Measurements from ENCODE around the gene BABAM2. TPM values are rescaled to one million over a fixed set of nuclear protein-coding genes. Genes with fewer than 3 reads are reported as not detected.

The BABAM2 gene
- total and polyA plus RNA-seq, 3 experiments from 2014 or later = 59.4 to 66.7 (median 65.6) TPM

GRCh38 chr2:27942612-27943547 lies 52.4 kb downstream of the BABAM2 start:
- H3K4me1 Mint-ChIP-seq = peaks cover 12 to 31% (median 30%) of the 10 kb centered on the region in 3 donors
- H3K36me3 Mint-ChIP-seq = peaks cover 5 to 8% (median 5%) of the 10 kb centered on the region in 3 donors
- no peak for DNase-seq
- H3K4me1 ChIP-seq (ENCODE audit: insufficient read depth, low read length) = no peaks in the 10 kb centered on the region
- H3K27me3 Mint-ChIP-seq = no peaks in the 10 kb centered on the region
- no peak overlapping the region for H3K4me3 Mint-ChIP-seq
- no peaks in the 10 kb centered on the region for H3K27me3 ChIP-seq (ENCODE audit: insufficient read depth, low read length, poor library complexity, severe bottlenecking)
- no peak overlapping the region for H3K27ac ChIP-seq (ENCODE audit: low read depth, low read length)
- no peaks in the 10 kb centered on the region for H3K36me3 ChIP-seq (ENCODE audit: insufficient read depth, low read length)
- no peak overlapping the region for H3K4me3 ChIP-seq (ENCODE audit: low read length)
- no peak overlapping the region for H3K27ac Mint-ChIP-seq
- ChIA-PET CTCF (interaction anchor here (1.5 kb wide), 1 partner anchor 44 kb away, joined by 3 read pairs; no protein-coding TSS in a partner anchor), POLR2A (no interaction called here)
- H3K9me3 ChIP-seq (ENCODE audit: low read length) = no peaks in the 10 kb centered on the region
- H3K9me3 Mint-ChIP-seq = no peaks in the 10 kb centered on the region

- ChIA-PET CTCF (no interaction called here), POLR2A (no interaction called here)
- Mint-ChIP-seq H3K4me1 (peaks cover 23 to 53% (median 42%) of the 10 kb centered on the region in 3 donors), H3K36me3 (peaks cover 4 to 9% (median 5%) of the 10 kb centered on the region in 3 donors), H3K27ac (peak overlapping the region in 3 of 8 donors; percentile 0 to 69 (median 30)), H3K9me3 (no peaks in the 10 kb centered on the region), H3K27me3 (no peaks in the 10 kb centered on the region), H3K4me3 (no peak overlapping the region)
- Histone ChIP-seq H3K9me3 (ENCODE audit: low read length) (no peaks in the 10 kb centered on the region), H3K27me3 (ENCODE audit: insufficient read depth, low read length, poor library complexity, severe bottlenecking) (no peaks in the 10 kb centered on the region), H3K4me1 (ENCODE audit: insufficient read depth, low read length) (no peaks in the 10 kb centered on the region), H3K27ac (ENCODE audit: low read depth, low read length) (no peak overlapping the region), H3K36me3 (ENCODE audit: insufficient read depth, low read length) (no peaks in the 10 kb centered on the region), H3K4me3 (ENCODE audit: low read length) (no peak overlapping the region)
- DNase-seq = no peak
These were observed 56.1 kb downstream of the BABAM2 start for GRCh38 chr2:27946530-27947060.

- peak overlapping the region in 1 of 8 donors; percentile 17 for H3K27ac Mint-ChIP-seq
- no peaks in the 10 kb centered on the region for H3K36me3 ChIP-seq (ENCODE audit: insufficient read depth, low read length)
- no peak for DNase-seq
- ChIA-PET POLR2A (interaction anchor here (0.6 kb wide), 1 partner anchor 8 kb away, joined by 3 read pairs; no protein-coding TSS in a partner anchor), CTCF (interaction anchor here (0.9 kb wide), 1 partner anchor 11 kb away, joined by 3 read pairs; no protein-coding TSS in a partner anchor)
- H3K4me1 ChIP-seq (ENCODE audit: insufficient read depth, low read length) = peaks cover 24% of the 10 kb centered on the region
- no peak overlapping the region for H3K4me3 ChIP-seq (ENCODE audit: low read length)
- no peak overlapping the region for H3K27ac ChIP-seq (ENCODE audit: low read depth, low read length)
- no peaks in the 10 kb centered on the region for H3K27me3 ChIP-seq (ENCODE audit: insufficient read depth, low read length, poor library complexity, severe bottlenecking)
- no peaks in the 10 kb centered on the region for H3K9me3 Mint-ChIP-seq
- peaks cover 53 to 80% (median 80%) of the 10 kb centered on the region in 3 donors for H3K4me1 Mint-ChIP-seq
- no peaks in the 10 kb centered on the region for H3K9me3 ChIP-seq (ENCODE audit: low read length)
- H3K4me3 Mint-ChIP-seq = no peak overlapping the region
- H3K36me3 Mint-ChIP-seq = peaks cover 0 to 4% (median 0%) of the 10 kb centered on the region in 3 donors
- no peaks in the 10 kb centered on the region for H3K27me3 Mint-ChIP-seq
These were observed 61.5 kb downstream of the BABAM2 start for GRCh38 chr2:27952070-27952469.

- POLR2A ChIA-PET = no interaction called here
- peak overlapping the region in 1 of 7 donors; percentile 74 for H3K4me3 Mint-ChIP-seq
- peaks cover 57 to 87% (median 81%) of the 10 kb centered on the region in 3 donors for H3K4me1 Mint-ChIP-seq
- no peaks in the 10 kb centered on the region for H3K9me3 Mint-ChIP-seq
- CTCF ChIA-PET = no interaction called here
- no peak overlapping the region for H3K27ac ChIP-seq (ENCODE audit: low read depth, low read length)
- H3K27me3 ChIP-seq (ENCODE audit: insufficient read depth, low read length, poor library complexity, severe bottlenecking) = no peaks in the 10 kb centered on the region
- no peaks in the 10 kb centered on the region for H3K27me3 Mint-ChIP-seq
- H3K4me1 ChIP-seq (ENCODE audit: insufficient read depth, low read length) = peaks cover 24% of the 10 kb centered on the region
- no peak for DNase-seq
- H3K9me3 ChIP-seq (ENCODE audit: low read length) = no peaks in the 10 kb centered on the region
- H3K36me3 ChIP-seq (ENCODE audit: insufficient read depth, low read length) = no peaks in the 10 kb centered on the region
- no peak overlapping the region for H3K4me3 ChIP-seq (ENCODE audit: low read length)
- peak overlapping the region in 4 of 8 donors; percentile 28 to 70 (median 58) for H3K27ac Mint-ChIP-seq
- peaks cover 0 to 4% (median 1%) of the 10 kb centered on the region in 3 donors for H3K36me3 Mint-ChIP-seq
These were observed 62.5 kb downstream of the BABAM2 start for GRCh38 chr2:27953077-27953476.

- no peaks in the 10 kb centered on the region for H3K27me3 Mint-ChIP-seq
- CTCF ChIA-PET = no interaction called here
- peaks cover 24% of the 10 kb centered on the region for H3K4me1 ChIP-seq (ENCODE audit: insufficient read depth, low read length)
These were observed 63.7 kb downstream of the BABAM2 start for GRCh38 chr2:27954221-27954673.

GRCh38 chr2:27954771-27955383 lies 64.3 kb downstream of the BABAM2 start:
- Mint-ChIP-seq H3K4me3 (peak overlapping the region in 6 of 7 donors; percentile 47 to 84 (median 69)), H3K4me1 (peaks cover 69 to 95% (median 95%) of the 10 kb centered on the region in 3 donors), H3K27ac (peak overlapping the region; percentile 11 to 91 (median 83)), H3K9me3 (no peaks in the 10 kb centered on the region), H3K27me3 (no peaks in the 10 kb centered on the region), H3K36me3 (peaks cover 0 to 2% (median 1%) of the 10 kb centered on the region in 3 donors)
- ChIA-PET POLR2A (no interaction called here), CTCF (no interaction called here)
- peaks cover 26% of the 10 kb centered on the region for H3K4me1 ChIP-seq (ENCODE audit: insufficient read depth, low read length)
- no peak overlapping the region for H3K27ac ChIP-seq (ENCODE audit: low read depth, low read length)
- no peaks in the 10 kb centered on the region for H3K9me3 ChIP-seq (ENCODE audit: low read length)
- no peaks in the 10 kb centered on the region for H3K36me3 ChIP-seq (ENCODE audit: insufficient read depth, low read length)
- DNase-seq = peak in 3 of 5 donors; percentile 8 to 11 (median 11)
- H3K27me3 ChIP-seq (ENCODE audit: insufficient read depth, low read length, poor library complexity, severe bottlenecking) = no peaks in the 10 kb centered on the region
- H3K4me3 ChIP-seq (ENCODE audit: low read length) = peak overlapping the region; percentile 3

More at GRCh38 chr2:27954221-27954673, 63.7 kb downstream of the BABAM2 start:
- H3K27ac ChIP-seq (ENCODE audit: low read depth, low read length) = no peak overlapping the region
- peak overlapping the region in 3 of 7 donors; percentile 14 to 27 (median 17) for H3K4me3 Mint-ChIP-seq
- POLR2A ChIA-PET = no interaction called here
- no peaks in the 10 kb centered on the region for H3K9me3 ChIP-seq (ENCODE audit: low read length)
- H3K36me3 Mint-ChIP-seq = peaks cover 0 to 4% (median 2%) of the 10 kb centered on the region in 3 donors
- no peak for DNase-seq
- peak overlapping the region in 7 of 8 donors; percentile 29 to 90 (median 70) for H3K27ac Mint-ChIP-seq
- H3K9me3 Mint-ChIP-seq = no peaks in the 10 kb centered on the region
- no peaks in the 10 kb centered on the region for H3K36me3 ChIP-seq (ENCODE audit: insufficient read depth, low read length)
- no peak overlapping the region for H3K4me3 ChIP-seq (ENCODE audit: low read length)
- peaks cover 64 to 93% (median 92%) of the 10 kb centered on the region in 3 donors for H3K4me1 Mint-ChIP-seq
- no peaks in the 10 kb centered on the region for H3K27me3 ChIP-seq (ENCODE audit: insufficient read depth, low read length, poor library complexity, severe bottlenecking)

- H3K9me3 ChIP-seq (ENCODE audit: low read length) = no peaks in the 10 kb centered on the region
- H3K9me3 Mint-ChIP-seq = no peaks in the 10 kb centered on the region
- H3K27me3 ChIP-seq (ENCODE audit: insufficient read depth, low read length, poor library complexity, severe bottlenecking) = no peaks in the 10 kb centered on the region
- H3K4me1 ChIP-seq (ENCODE audit: insufficient read depth, low read length) = peaks cover 33% of the 10 kb centered on the region
- H3K4me3 Mint-ChIP-seq = peak overlapping the region in 6 of 7 donors; percentile 47 to 84 (median 69)
- ChIA-PET CTCF (no interaction called here), POLR2A (no interaction called here)
- H3K36me3 ChIP-seq (ENCODE audit: insufficient read depth, low read length) = no peaks in the 10 kb centered on the region
- no peak for DNase-seq
- peak overlapping the region; percentile 3 for H3K4me3 ChIP-seq (ENCODE audit: low read length)
- no peaks in the 10 kb centered on the region for H3K27me3 Mint-ChIP-seq
- peak overlapping the region; percentile 11 to 91 (median 83) for H3K27ac Mint-ChIP-seq
- peaks cover 73 to 95% (median 95%) of the 10 kb centered on the region in 3 donors for H3K4me1 Mint-ChIP-seq
- H3K36me3 Mint-ChIP-seq = peaks cover 0 to 2% (median 0%) of the 10 kb centered on the region in 3 donors
- H3K27ac ChIP-seq (ENCODE audit: low read depth, low read length) = no peak overlapping the region
These were observed 65.0 kb downstream of the BABAM2 start for GRCh38 chr2:27955384-27956161.

Data from CD8-positive, alpha-beta memory T cell (primary cell).